ENCODE measurements around the gene SETBP1.

GRCh38 chr18:44840058-44840790 is 159.5 kb downstream of the SETBP1 start:
- TF ChIP-seq, protein P1, sequence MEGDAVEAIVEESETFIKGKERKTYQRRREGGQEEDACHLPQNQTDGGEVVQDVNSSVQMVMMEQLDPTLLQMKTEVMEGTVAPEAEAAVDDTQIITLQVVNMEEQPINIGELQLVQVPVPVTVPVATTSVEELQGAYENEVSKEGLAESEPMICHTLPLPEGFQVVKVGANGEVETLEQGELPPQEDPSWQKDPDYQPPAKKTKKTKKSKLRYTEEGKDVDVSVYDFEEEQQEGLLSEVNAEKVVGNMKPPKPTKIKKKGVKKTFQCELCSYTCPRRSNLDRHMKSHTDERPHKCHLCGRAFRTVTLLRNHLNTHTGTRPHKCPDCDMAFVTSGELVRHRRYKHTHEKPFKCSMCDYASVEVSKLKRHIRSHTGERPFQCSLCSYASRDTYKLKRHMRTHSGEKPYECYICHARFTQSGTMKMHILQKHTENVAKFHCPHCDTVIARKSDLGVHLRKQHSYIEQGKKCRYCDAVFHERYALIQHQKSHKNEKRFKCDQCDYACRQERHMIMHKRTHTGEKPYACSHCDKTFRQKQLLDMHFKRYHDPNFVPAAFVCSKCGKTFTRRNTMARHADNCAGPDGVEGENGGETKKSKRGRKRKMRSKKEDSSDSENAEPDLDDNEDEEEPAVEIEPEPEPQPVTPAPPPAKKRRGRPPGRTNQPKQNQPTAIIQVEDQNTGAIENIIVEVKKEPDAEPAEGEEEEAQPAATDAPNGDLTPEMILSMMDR (IDR thresholded peaks at IDR 0.05): no peak
- no peak for TF ChIP-seq POLR2A (IDR thresholded peaks at IDR 0.05)
- TF ChIP-seq POLR2AphosphoS5 (IDR thresholded peaks at IDR 0.05): peak in 2 of 3 donors; percentile 27 to 29
- no peak for TF ChIP-seq EP300 (IDR thresholded peaks at IDR 0.05; ENCODE audit: low read depth)
